ENCODE measurements around the gene CCDC60. TPM values are rescaled to one million over a fixed set of nuclear protein-coding genes. Genes with fewer than 3 reads are reported as not detected.

CCDC60 gene, protein sequence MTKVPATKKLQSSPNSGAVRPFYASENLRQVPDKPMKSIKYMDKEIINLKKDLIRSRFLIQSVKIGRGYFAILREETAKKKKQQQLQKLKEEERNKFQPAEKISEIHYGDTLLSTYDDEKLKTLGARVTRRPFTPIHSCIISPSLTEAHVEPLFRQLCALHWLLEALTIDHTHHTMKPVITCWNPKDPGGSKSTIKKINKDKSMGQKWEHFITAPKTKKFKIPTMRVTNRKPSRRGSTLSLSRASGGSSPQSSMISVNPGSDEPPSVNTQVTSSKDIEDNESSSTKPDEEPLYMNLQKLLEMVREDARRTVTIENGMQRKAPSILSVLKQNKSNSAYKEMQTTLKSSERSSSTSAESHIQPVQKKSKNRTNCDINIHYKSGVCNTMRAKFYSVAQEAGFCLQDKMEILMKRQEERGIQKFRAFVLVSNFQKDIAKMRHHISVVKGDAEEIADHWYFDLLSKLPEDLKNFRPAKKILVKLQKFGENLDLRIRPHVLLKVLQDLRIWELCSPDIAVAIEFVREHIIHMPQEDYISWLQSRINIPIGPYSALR
- total RNA-seq (2022; extraction: Qiagen RNA extraction): not detected in 5 replicates

DNA sequence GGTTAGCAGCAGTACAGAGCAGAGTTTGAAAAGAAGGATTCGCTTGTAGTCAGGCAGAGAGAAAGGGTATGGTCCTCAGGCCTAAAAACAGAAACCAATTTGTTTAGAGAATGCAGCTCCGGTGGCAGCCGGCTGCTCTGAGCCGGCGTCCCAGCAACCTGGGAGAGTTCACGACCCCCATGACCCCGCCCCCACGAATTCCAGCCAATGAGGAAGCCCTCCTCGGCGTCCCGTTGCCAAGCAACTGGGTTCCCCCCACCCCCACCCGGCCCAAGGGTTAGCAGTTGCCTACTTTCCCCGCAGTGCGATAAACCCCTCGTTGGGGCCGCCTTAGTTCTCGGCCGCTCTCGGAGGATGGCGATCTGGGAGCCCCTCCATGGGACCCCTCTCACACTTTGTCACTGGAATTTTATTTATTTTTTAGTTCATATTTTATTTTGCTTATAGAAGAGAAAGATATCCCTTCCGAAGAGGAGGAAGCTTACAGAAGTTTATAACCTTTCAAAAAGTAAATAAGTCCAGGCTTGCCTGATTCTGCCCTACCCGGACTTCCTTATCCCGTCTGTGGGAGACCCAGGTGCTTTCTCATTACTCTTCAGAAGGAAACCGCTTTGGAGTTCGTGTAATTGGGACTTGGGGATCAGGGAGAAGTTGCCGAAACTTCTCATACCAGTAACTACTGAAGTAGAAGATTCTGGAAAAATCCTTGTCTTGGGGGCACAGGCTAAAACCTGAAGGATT, at the start of gene CCDC60:
Gene CCDC60 (plus strand): TSS at position 300 of the 741 bp plus-strand sequence. CDS start 448 bp downstream, outside the sequence.

Other genes starting within 250 kb of the CCDC60 start
- gene HSPB8, start 155.8 kb upstream of the CCDC60 start, total RNA-seq (2022; extraction: Qiagen RNA extraction): 13.4 to 21.9 TPM (median 18.1 TPM) in 5 replicates

Data from A549 treated with AZD2906 at 1 μM for 4 hours (cell line).